OCI-LY3 (cell line): Measurements from ENCODE around the gene NTNG1.

Experiments
- CTCF ChIP-seq: fragments of 200-600, 300-600 bp; sonication (generic); IDR thresholded peaks from 2 replicates; pipeline ENCODE4 v1.5.1; 2014; ENCODE audit warnings: antibody characterized with exemption, low read length, low read depth
- EZH2phosphoT487 ChIP-seq: fragments of 200-600 bp; shearing (Covaris generic); IDR thresholded peaks from 2 replicates; pipeline ENCODE4 v1.6.1; 2018; ENCODE audit warnings: antibody characterized with exemption, mixed run types, low read depth

- peak; percentile 64 for TF ChIP-seq CTCF
- TF ChIP-seq EZH2phosphoT487, result no peak
These were observed 56.2 kb downstream of the NTNG1 start for GRCh38 chr1:107196973-107197562.
